ENCODE data around the gene PRAMEF1.

Gene PRAMEF1

DNA sequence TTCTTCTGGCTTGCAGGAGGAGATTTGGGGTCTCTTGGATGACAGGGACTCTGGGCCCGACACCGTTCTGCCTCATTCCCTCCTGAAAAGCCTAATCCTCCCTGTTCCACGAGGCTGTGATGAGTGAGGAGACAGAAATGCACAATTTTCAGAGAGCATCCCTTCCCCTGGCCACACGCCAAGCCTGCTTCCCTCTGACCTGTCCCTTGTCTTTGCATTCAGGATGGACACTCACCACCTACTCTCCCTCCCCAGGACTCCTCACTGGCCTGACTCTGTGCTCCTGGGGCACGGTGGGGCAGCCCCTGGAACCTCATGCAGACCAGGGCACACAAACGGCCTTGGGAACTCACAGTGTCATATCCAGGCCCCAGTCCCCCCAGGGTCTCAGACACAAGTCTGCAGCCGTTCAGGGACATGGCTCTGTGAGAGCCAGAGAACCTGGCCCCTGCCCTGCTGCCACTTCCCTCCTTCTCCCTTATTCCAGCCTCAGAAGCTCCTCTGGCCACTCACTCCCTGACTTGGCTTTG, 21.2 kb upstream of the PRAMEF1 start:
- Histone ChIP-seq H3K27me3 (ENCODE audit: insufficient read depth, poor library complexity, severe bottlenecking) (no peaks in the 10 kb centered on the region), H3K4me3 (replicated peaks; ENCODE audit: insufficient read depth, low read length) (no peak overlapping the region), H3K27ac (replicated peaks) (no peak overlapping the region)
- DNase-seq (ENCODE audit: low read depth in 1 of 2, low spot score in 1 of 2): no peak
- TF ChIP-seq CTCF (IDR thresholded peaks at IDR 0.05; ENCODE audit: insufficient read depth, low read length) (no peak), POLR2AphosphoS5 (IDR thresholded peaks at IDR 0.05; ENCODE audit: low read depth) (no peak), GABPA (IDR thresholded peaks at IDR 0.05; ENCODE audit: low read depth) (no peak), SPI1 (IDR thresholded peaks at IDR 0.05; ENCODE audit: borderline replicate concordance, low read depth) (no peak)
- TF ChIP-seq, protein P1, sequence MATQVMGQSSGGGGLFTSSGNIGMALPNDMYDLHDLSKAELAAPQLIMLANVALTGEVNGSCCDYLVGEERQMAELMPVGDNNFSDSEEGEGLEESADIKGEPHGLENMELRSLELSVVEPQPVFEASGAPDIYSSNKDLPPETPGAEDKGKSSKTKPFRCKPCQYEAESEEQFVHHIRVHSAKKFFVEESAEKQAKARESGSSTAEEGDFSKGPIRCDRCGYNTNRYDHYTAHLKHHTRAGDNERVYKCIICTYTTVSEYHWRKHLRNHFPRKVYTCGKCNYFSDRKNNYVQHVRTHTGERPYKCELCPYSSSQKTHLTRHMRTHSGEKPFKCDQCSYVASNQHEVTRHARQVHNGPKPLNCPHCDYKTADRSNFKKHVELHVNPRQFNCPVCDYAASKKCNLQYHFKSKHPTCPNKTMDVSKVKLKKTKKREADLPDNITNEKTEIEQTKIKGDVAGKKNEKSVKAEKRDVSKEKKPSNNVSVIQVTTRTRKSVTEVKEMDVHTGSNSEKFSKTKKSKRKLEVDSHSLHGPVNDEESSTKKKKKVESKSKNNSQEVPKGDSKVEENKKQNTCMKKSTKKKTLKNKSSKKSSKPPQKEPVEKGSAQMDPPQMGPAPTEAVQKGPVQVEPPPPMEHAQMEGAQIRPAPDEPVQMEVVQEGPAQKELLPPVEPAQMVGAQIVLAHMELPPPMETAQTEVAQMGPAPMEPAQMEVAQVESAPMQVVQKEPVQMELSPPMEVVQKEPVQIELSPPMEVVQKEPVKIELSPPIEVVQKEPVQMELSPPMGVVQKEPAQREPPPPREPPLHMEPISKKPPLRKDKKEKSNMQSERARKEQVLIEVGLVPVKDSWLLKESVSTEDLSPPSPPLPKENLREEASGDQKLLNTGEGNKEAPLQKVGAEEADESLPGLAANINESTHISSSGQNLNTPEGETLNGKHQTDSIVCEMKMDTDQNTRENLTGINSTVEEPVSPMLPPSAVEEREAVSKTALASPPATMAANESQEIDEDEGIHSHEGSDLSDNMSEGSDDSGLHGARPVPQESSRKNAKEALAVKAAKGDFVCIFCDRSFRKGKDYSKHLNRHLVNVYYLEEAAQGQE (IDR thresholded peaks at IDR 0.05; ENCODE audit: insufficient replicate concordance, low read depth): no peak

DNA sequence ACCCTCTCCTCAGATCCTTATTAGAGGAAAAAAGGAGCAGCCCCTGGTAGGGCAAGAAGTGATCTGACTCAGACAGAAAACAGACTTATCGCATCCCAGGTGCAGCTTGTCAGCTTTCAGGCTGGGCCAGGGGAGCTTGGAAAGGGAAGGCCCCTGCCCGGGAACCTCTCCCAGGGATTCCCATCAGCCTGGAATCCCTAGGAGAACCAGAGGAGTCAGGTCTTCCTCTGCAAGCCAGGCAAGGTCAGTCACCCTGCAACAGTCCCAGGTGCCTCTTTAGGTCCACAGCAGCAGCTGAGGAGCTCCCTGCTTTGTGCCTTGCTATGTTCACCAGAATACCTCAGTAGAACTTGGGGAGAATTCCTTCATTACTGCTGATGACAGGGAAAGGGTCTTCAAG, 20.6 kb upstream of the PRAMEF1 start:
- no peaks in the 10 kb centered on the region for H3K27me3 ChIP-seq (ENCODE audit: insufficient read depth, poor library complexity, severe bottlenecking)
- TF ChIP-seq GABPA (IDR thresholded peaks at IDR 0.05; ENCODE audit: low read depth): no peak
- TF ChIP-seq, protein P1 (IDR thresholded peaks at IDR 0.05; ENCODE audit: insufficient replicate concordance, low read depth): no peak
- no peak for TF ChIP-seq POLR2AphosphoS5 (IDR thresholded peaks at IDR 0.05; ENCODE audit: low read depth)
- TF ChIP-seq CTCF (IDR thresholded peaks at IDR 0.05; ENCODE audit: insufficient read depth, low read length): no peak
- TF ChIP-seq SPI1 (IDR thresholded peaks at IDR 0.05; ENCODE audit: borderline replicate concordance, low read depth): no peak
- H3K27ac ChIP-seq (replicated peaks): no peak overlapping the region
- no peak overlapping the region for H3K4me3 ChIP-seq (replicated peaks; ENCODE audit: insufficient read depth, low read length)
- no peak for DNase-seq (ENCODE audit: low read depth in 1 of 2, low spot score in 1 of 2)

DNA sequence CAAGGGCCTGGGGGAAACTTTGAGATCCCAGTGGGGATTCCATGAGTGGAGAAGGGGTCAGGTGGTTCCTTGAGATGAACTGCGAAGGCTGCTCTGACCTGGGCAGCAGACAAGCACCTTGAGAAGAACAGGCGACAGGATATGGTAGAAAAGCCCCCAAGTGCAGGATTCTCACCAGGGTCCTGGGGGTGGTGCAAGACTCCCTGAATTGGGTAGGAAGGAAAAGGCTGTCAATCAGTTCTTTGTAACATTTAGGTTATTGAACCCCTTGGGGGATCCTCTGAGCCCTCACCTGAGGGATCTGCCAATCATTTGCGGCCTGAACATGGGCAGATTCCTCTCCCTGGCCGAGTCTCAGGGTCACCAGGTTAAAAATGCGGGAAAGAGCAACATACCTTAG, 20.0 kb upstream of the PRAMEF1 start:
- H3K27me3 ChIP-seq (ENCODE audit: insufficient read depth, poor library complexity, severe bottlenecking): no peaks in the 10 kb centered on the region
- no peak overlapping the region for H3K27ac ChIP-seq (replicated peaks)

More for the DNA sequence above, 20.0 kb upstream of the PRAMEF1 start:
- H3K4me3 ChIP-seq (replicated peaks; ENCODE audit: insufficient read depth, low read length): no peak overlapping the region
- TF ChIP-seq SPI1 (IDR thresholded peaks at IDR 0.05; ENCODE audit: borderline replicate concordance, low read depth) (no peak), GABPA (IDR thresholded peaks at IDR 0.05; ENCODE audit: low read depth) (no peak), CTCF (IDR thresholded peaks at IDR 0.05; ENCODE audit: insufficient read depth, low read length) (no peak), POLR2AphosphoS5 (IDR thresholded peaks at IDR 0.05; ENCODE audit: low read depth) (no peak)
- TF ChIP-seq, protein P1 (IDR thresholded peaks at IDR 0.05; ENCODE audit: insufficient replicate concordance, low read depth): no peak
- DNase-seq (ENCODE audit: low read depth in 1 of 2, low spot score in 1 of 2): no peak

Measured in HL-60 (cell line).